Osteoblast (primary cell): ENCODE data around the gene HTRA3. TPM values are rescaled to one million over a fixed set of nuclear protein-coding genes. Genes with fewer than 3 reads are reported as not detected.
A peak's percentile ranks its signal among the peaks of the same experiment; 100 is the strongest.

Experiments used
- DNase-seq: peaks from one replicate; pipeline ENCODE4 v3.0.0; 2011; ENCODE audit warnings: low spot score, mixed read lengths; ENCODE audit not compliant: insufficient read length; ENCODE audit errors: missing footprints
- H2AFZ ChIP-seq: 2 replicates; pipeline ENCODE4 v1.6.0; 2011; ENCODE audit warnings: mild to moderate bottlenecking, low read length
- H3K27ac ChIP-seq: 2 replicates; pipeline ENCODE4 v1.5.1; 2011; ENCODE audit warnings: mild to moderate bottlenecking, low read depth, low read length, moderate library complexity
- H3K27me3 ChIP-seq: 2 replicates; pipeline ENCODE4 v1.6.0; 2012; ENCODE audit warnings: mild to moderate bottlenecking, control low read depth, inconsistent platforms, low read length, moderate library complexity; ENCODE audit not compliant: insufficient read depth
- H3K36me3 ChIP-seq: 2 replicates; pipeline ENCODE4 v1.5.1; 2011; ENCODE audit warnings: mild to moderate bottlenecking, low read length, control low read depth, moderate library complexity; ENCODE audit not compliant: insufficient read depth
- H3K4me1 ChIP-seq: 2 replicates; pipeline ENCODE4 v1.5.1; 2011; ENCODE audit warnings: mild to moderate bottlenecking, low read length, control low read depth, moderate library complexity; ENCODE audit not compliant: insufficient read depth
- H3K4me2 ChIP-seq: 2 replicates; pipeline ENCODE4 v1.6.0; 2011; ENCODE audit warnings: mild to moderate bottlenecking, low read length; ENCODE audit not compliant: insufficient read depth
- H3K4me3 ChIP-seq: fragments of 200-600 bp; sonication (generic); 3 replicates; pipeline ENCODE4 v1.5.1; 2012; ENCODE audit warnings: mild to moderate bottlenecking, low read length, inconsistent platforms; ENCODE audit not compliant: insufficient read depth
- H3K79me2 ChIP-seq: 2 replicates; pipeline ENCODE4 v1.6.0; 2012; ENCODE audit warnings: mild to moderate bottlenecking, low read length, control low read depth, inconsistent platforms; ENCODE audit not compliant: insufficient read depth
- H3K9me3 ChIP-seq: 2 replicates; pipeline ENCODE4 v1.5.1; 2011; ENCODE audit warnings: low read depth, low read length, control low read depth
- H4K20me1 ChIP-seq: 2 replicates; pipeline ENCODE4 v1.6.0; 2012; ENCODE audit warnings: mild to moderate bottlenecking, low read length, control low read depth; ENCODE audit not compliant: insufficient read depth
- total RNA-seq: library from RNA; depleted of rRNA; stranded (reverse); fragments of >200 nt; gene quantifications from 2 replicates; pipeline ENCODE4 v1.2.3, GENCODE V29; 2012
- TF ChIP-seq, protein P1 (sequence below): IDR thresholded peaks from 2 replicates; pipeline ENCODE4 v1.5.1; 2011; ENCODE audit warnings: mild to moderate bottlenecking, low read depth, low read length, moderate library complexity; ENCODE audit errors: extremely low read depth

The HTRA3 gene
- total RNA-seq, 1 donor: 4.0 TPM

- Histone ChIP-seq H3K79me2 (no peaks in the 10 kb centered on the region), H2AFZ (peak overlapping the region; percentile 77), H3K9me3 (no peaks in the 10 kb centered on the region), H3K4me1 (no peaks in the 10 kb centered on the region), H3K4me3 (peak overlapping the region; percentile 63), H3K36me3 (no peaks in the 10 kb centered on the region), H4K20me1 (no peaks in the 10 kb centered on the region), H3K27me3 (peaks cover 5% of the 10 kb centered on the region), H3K27ac (no peak overlapping the region), H3K4me2 (peak overlapping the region; percentile 72)
- no peak for DNase-seq
- TF ChIP-seq, protein P1, sequence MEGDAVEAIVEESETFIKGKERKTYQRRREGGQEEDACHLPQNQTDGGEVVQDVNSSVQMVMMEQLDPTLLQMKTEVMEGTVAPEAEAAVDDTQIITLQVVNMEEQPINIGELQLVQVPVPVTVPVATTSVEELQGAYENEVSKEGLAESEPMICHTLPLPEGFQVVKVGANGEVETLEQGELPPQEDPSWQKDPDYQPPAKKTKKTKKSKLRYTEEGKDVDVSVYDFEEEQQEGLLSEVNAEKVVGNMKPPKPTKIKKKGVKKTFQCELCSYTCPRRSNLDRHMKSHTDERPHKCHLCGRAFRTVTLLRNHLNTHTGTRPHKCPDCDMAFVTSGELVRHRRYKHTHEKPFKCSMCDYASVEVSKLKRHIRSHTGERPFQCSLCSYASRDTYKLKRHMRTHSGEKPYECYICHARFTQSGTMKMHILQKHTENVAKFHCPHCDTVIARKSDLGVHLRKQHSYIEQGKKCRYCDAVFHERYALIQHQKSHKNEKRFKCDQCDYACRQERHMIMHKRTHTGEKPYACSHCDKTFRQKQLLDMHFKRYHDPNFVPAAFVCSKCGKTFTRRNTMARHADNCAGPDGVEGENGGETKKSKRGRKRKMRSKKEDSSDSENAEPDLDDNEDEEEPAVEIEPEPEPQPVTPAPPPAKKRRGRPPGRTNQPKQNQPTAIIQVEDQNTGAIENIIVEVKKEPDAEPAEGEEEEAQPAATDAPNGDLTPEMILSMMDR: no peak
These were observed 536 bp upstream of the HTRA3 start for GRCh38 chr4:8268901-8269534.

- Histone ChIP-seq H3K36me3 (no peaks in the 10 kb centered on the region), H3K4me1 (peaks cover 3% of the 10 kb centered on the region), H2AFZ (no peak overlapping the region), H3K4me2 (peak overlapping the region; percentile 72), H3K27ac (no peak overlapping the region), H3K4me3 (peak overlapping the region; percentile 63), H3K9me3 (no peaks in the 10 kb centered on the region), H3K79me2 (no peaks in the 10 kb centered on the region), H3K27me3 (peaks cover 5% of the 10 kb centered on the region), H4K20me1 (no peaks in the 10 kb centered on the region)
- no peak for DNase-seq
- TF ChIP-seq, protein P1: no peak
These were observed 841 bp downstream of the HTRA3 start for GRCh38 chr4:8270418-8270771.

DNA sequence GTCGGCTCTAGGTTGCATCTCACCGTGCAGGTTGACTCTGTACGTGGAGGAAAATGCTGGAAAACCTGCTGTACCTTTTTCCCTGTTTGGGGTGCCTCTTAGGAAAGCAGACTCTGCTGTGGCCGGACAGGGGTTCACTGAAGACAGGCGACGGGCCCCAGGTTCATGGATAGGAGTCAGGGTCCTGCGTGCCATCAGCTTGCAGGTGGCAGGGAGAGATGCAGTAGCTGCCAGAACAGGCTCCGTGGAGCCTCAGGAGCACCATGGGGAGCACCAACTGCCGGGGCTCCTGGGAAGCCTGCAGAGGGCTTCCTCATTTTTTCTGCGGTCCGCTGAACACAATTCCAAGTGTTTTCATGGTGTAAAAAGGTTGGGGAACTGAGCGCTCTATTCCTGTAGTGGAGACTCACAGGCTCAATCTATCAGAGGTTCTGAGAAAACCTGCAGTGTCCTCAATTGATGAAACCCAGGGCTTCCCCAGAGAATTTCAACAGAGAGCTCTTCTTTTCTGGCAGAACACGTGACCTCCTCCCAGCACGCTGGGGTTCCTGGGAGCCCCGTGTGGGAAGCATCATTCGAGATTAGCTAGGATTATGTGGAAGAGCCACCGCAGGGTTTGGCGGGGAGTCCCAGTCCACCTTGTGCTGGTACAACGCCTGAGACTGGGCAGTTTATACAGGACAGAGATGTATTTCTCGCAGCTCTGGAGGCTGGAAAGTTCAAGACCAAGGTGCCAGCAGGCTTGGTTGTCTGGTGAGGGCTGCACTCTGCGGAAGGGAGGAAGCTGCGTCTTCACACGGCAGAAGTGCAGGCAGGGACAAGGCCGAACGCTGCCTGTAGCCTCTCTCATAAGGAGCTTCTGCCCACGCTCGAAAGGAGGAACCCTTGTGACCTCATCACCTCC is 1.6 kb downstream of the HTRA3 start:
- TF ChIP-seq, protein P1: no peak
- H2AFZ ChIP-seq: no peak overlapping the region
- no peak overlapping the region for H3K27ac ChIP-seq
- no peaks in the 10 kb centered on the region for H3K36me3 ChIP-seq
- H3K4me2 ChIP-seq: no peak overlapping the region
- H3K79me2 ChIP-seq: no peaks in the 10 kb centered on the region
- no peaks in the 10 kb centered on the region for H3K9me3 ChIP-seq
- no peaks in the 10 kb centered on the region for H4K20me1 ChIP-seq
- H3K4me3 ChIP-seq: no peak overlapping the region
- H3K27me3 ChIP-seq: peaks cover 5% of the 10 kb centered on the region
- H3K4me1 ChIP-seq: peaks cover 5% of the 10 kb centered on the region
- DNase-seq: peak; percentile 81

GRCh38 chr4:8271821-8272220 is 2.3 kb downstream of the HTRA3 start:
- Histone ChIP-seq H3K27me3 (peaks cover 5% of the 10 kb centered on the region), H2AFZ (no peak overlapping the region), H4K20me1 (no peaks in the 10 kb centered on the region), H3K27ac (no peak overlapping the region), H3K36me3 (no peaks in the 10 kb centered on the region), H3K4me1 (peaks cover 12% of the 10 kb centered on the region), H3K4me3 (no peak overlapping the region), H3K9me3 (no peaks in the 10 kb centered on the region), H3K4me2 (no peak overlapping the region), H3K79me2 (no peaks in the 10 kb centered on the region)
- no peak for DNase-seq
- TF ChIP-seq, protein P1: no peak
